Measurements from ENCODE around the gene CDH4. TPM values are rescaled to one million over a fixed set of nuclear protein-coding genes. Genes with fewer than 3 reads are reported as not detected.

Gene CDH4
- total RNA-seq, 1 experiment from 2014 or later, result not detected

GRCh38 chr20:61293951-61294350 is 41.9 kb downstream of the CDH4 start:
- ChIA-PET CTCF (no interaction called here), POLR2A (no interaction called here)
- Histone ChIP-seq H3K9me3 (peaks cover 28% of the 10 kb centered on the region; the same call in 1 of the 2 replicates), H3K27me3 (replicated peaks; ENCODE audit: control insufficient read depth, insufficient read depth, low read length) (no peaks in the 10 kb centered on the region), H3K36me3 (ENCODE audit: control insufficient read depth, insufficient read depth, low read length) (no peaks in the 10 kb centered on the region), H3K4me3 (ENCODE audit: low read depth, low read length) (no peak overlapping the region), H3K4me1 (no peaks in the 10 kb centered on the region)
- Mint-ChIP-seq H3K36me3 (ENCODE audit: insufficient read depth, unreplicated experiment) (peaks cover 5% of the 10 kb centered on the region), H3K27ac (ENCODE audit: unreplicated experiment) (no peak overlapping the region), H3K27me3 (ENCODE audit: insufficient read depth, unreplicated experiment) (peaks cover 7% of the 10 kb centered on the region), H3K4me3 (ENCODE audit: unreplicated experiment) (no peak overlapping the region), H3K4me1 (ENCODE audit: low read depth, unreplicated experiment) (no peaks in the 10 kb centered on the region), H3K9me3 (ENCODE audit: unreplicated experiment) (no peaks in the 10 kb centered on the region)
- BruUV-seq (replicated peaks), result no TSS peak
- no peak for DNase-seq
- TF ChIP-seq CTCF (IDR thresholded peaks at IDR 0.05; ENCODE audit: insufficient read depth in 1 of 2, low read depth in 1 of 2, low read length in 1 of 2, severe bottlenecking in 1 of 2, unreplicated experiment in 1 of 2), result no peak
- intact Hi-C loops (cut with micrococcal nuclease; ENCODE audit: unreplicated experiment), result no loop called here

GRCh38 chr20:61295249-61295648 is 43.2 kb downstream of the CDH4 start:
- no peaks in the 10 kb centered on the region for H3K27me3 ChIP-seq (replicated peaks; ENCODE audit: control insufficient read depth, insufficient read depth, low read length)
- Mint-ChIP-seq H3K4me1 (ENCODE audit: low read depth, unreplicated experiment) (no peaks in the 10 kb centered on the region), H3K9me3 (ENCODE audit: unreplicated experiment) (no peaks in the 10 kb centered on the region), H3K36me3 (ENCODE audit: insufficient read depth, unreplicated experiment) (peaks cover 5% of the 10 kb centered on the region), H3K4me3 (ENCODE audit: unreplicated experiment) (no peak overlapping the region), H3K27me3 (ENCODE audit: insufficient read depth, unreplicated experiment) (peaks cover 5% of the 10 kb centered on the region), H3K27ac (ENCODE audit: unreplicated experiment) (no peak overlapping the region)
- intact Hi-C loops (cut with micrococcal nuclease; ENCODE audit: unreplicated experiment), result no loop called here
- TF ChIP-seq CTCF (IDR thresholded peaks at IDR 0.05; ENCODE audit: insufficient read depth in 1 of 2, low read depth in 1 of 2, low read length in 1 of 2, severe bottlenecking in 1 of 2, unreplicated experiment in 1 of 2), result no peak
- H3K9me3 ChIP-seq, result peaks cover 28% of the 10 kb centered on the region; the same call in 1 of the 2 replicates
- H3K4me1 ChIP-seq, result no peaks in the 10 kb centered on the region
- H3K36me3 ChIP-seq (ENCODE audit: control insufficient read depth, insufficient read depth, low read length), result no peaks in the 10 kb centered on the region
- CTCF ChIA-PET, result no interaction called here
- POLR2A ChIA-PET, result no interaction called here
- no peak for DNase-seq
- BruUV-seq (replicated peaks), result no TSS peak
- H3K4me3 ChIP-seq (ENCODE audit: low read depth, low read length), result no peak overlapping the region

GRCh38 chr20:61295682-61296628 is 43.9 kb downstream of the CDH4 start:
- BruUV-seq (replicated peaks), result no TSS peak
- Histone ChIP-seq H3K9me3 (peaks cover 24% of the 10 kb centered on the region; the same call in 1 of the 2 replicates), H3K4me3 (ENCODE audit: low read depth, low read length) (no peak overlapping the region), H3K27me3 (replicated peaks; ENCODE audit: control insufficient read depth, insufficient read depth, low read length) (no peaks in the 10 kb centered on the region), H3K4me1 (no peaks in the 10 kb centered on the region), H3K36me3 (ENCODE audit: control insufficient read depth, insufficient read depth, low read length) (no peaks in the 10 kb centered on the region)
- intact Hi-C loops (cut with micrococcal nuclease; ENCODE audit: unreplicated experiment), result no loop called here
- TF ChIP-seq CTCF (IDR thresholded peaks at IDR 0.05; ENCODE audit: insufficient read depth in 1 of 2, low read depth in 1 of 2, low read length in 1 of 2, severe bottlenecking in 1 of 2, unreplicated experiment in 1 of 2), result no peak
- ChIA-PET POLR2A (no interaction called here), CTCF (no interaction called here)
- Mint-ChIP-seq H3K4me1 (ENCODE audit: low read depth, unreplicated experiment) (no peaks in the 10 kb centered on the region), H3K27me3 (ENCODE audit: insufficient read depth, unreplicated experiment) (peaks cover 5% of the 10 kb centered on the region), H3K4me3 (ENCODE audit: unreplicated experiment) (no peak overlapping the region), H3K9me3 (ENCODE audit: unreplicated experiment) (no peaks in the 10 kb centered on the region), H3K36me3 (ENCODE audit: insufficient read depth, unreplicated experiment) (peaks cover 5% of the 10 kb centered on the region), H3K27ac (ENCODE audit: unreplicated experiment) (no peak overlapping the region)
- no peak for DNase-seq
